ENCODE results near the gene VARS1. TPM values are rescaled to one million over a fixed set of nuclear protein-coding genes. Genes with fewer than 3 reads are reported as not detected.

VARS1 gene
- total and polyA plus RNA-seq, 2 of the 8 experiments (the other 6 are each of a cell fraction or from before 2014, with no cell fraction given): 53.5 to 162 TPM

GRCh38 chr6:31781244-31782125, 14.1 kb downstream of the VARS1 start (continued):
- no peak for TF ChIP-seq RBBP5 (IDR thresholded peaks at IDR 0.05; ENCODE audit: borderline replicate concordance, low read depth, low read length)
- no peak for TF ChIP-seq POLR2AphosphoS5 (IDR thresholded peaks at IDR 0.05; ENCODE audit: low read depth, low read length)
